ENCODE measurements around the gene STAMBPL1.
"Not testable (repeated sequence)": the region's sequence is repeated elsewhere in the genome, so short reads cannot be mapped to it uniquely, and the experiment has no call there.

STAMBPL1 gene

GRCh38 chr10:88835096-88835909, 44.7 kb upstream of the STAMBPL1 start:
- no peak for TF ChIP-seq EZH2phosphoT487 (IDR thresholded peaks at IDR 0.05; ENCODE audit: borderline replicate concordance, low read length)
- peak; percentile 80 for TF ChIP-seq CTCF (IDR thresholded peaks at IDR 0.05; ENCODE audit: low read depth, low read length, poor library complexity, severe bottlenecking)
- Histone ChIP-seq H3K4me2 (ENCODE audit: low read length) (no peak overlapping the region), H3K9me2 (replicated peaks; ENCODE audit: control insufficient read depth, low read length) (no peaks in the 10 kb centered on the region)

GRCh38 chr10:88835910-88836221, 44.2 kb upstream of the STAMBPL1 start:
- H3F3A ChIP-seq (ENCODE audit: control insufficient read depth, insufficient read depth): no peaks in the 10 kb centered on the region
- no peaks in the 10 kb centered on the region for H3K9me2 ChIP-seq (replicated peaks; ENCODE audit: control insufficient read depth, low read length)
- no peak overlapping the region for H3K4me2 ChIP-seq (ENCODE audit: low read length)
- no peaks in the 10 kb centered on the region for H3K9me3 ChIP-seq (ENCODE audit: control insufficient read depth, insufficient read depth, low read length)
- H3K27ac ChIP-seq (ENCODE audit: low read depth, low read length): no peak overlapping the region
- no peaks in the 10 kb centered on the region for H3K79me2 ChIP-seq (ENCODE audit: control insufficient read depth, low read length)
- no peak for TF ChIP-seq EZH2phosphoT487 (IDR thresholded peaks at IDR 0.05; ENCODE audit: borderline replicate concordance, low read length)
- no peak for TF ChIP-seq CTCF (IDR thresholded peaks at IDR 0.05; ENCODE audit: low read depth, low read length, poor library complexity, severe bottlenecking)
- H3K4me3 ChIP-seq (ENCODE audit: low read length): no peak overlapping the region
- H4K20me1 ChIP-seq (ENCODE audit: control insufficient read depth, insufficient read depth, low read depth, low read length): no peaks in the 10 kb centered on the region
- peaks cover 7% of the 10 kb centered on the region for H3K27me3 ChIP-seq (ENCODE audit: control insufficient read depth, low read length)
- peaks cover 10% of the 10 kb centered on the region; the same call in 1 of the 2 replicates for H3K4me1 ChIP-seq (ENCODE audit: control insufficient read depth, low read length)
- H3K36me3 ChIP-seq (ENCODE audit: control insufficient read depth, low read length): no peaks in the 10 kb centered on the region

More at GRCh38 chr10:88835096-88835909, 44.7 kb upstream of the STAMBPL1 start:
- Histone ChIP-seq H3F3A (ENCODE audit: control insufficient read depth, insufficient read depth) (no peaks in the 10 kb centered on the region), H3K4me1 (ENCODE audit: control insufficient read depth, low read length) (peaks cover 10% of the 10 kb centered on the region; the same call in 1 of the 2 replicates), H4K20me1 (ENCODE audit: control insufficient read depth, insufficient read depth, low read depth, low read length) (no peaks in the 10 kb centered on the region), H3K36me3 (ENCODE audit: control insufficient read depth, low read length) (no peaks in the 10 kb centered on the region), H3K27ac (ENCODE audit: low read depth, low read length) (no peak overlapping the region), H3K9me3 (ENCODE audit: control insufficient read depth, insufficient read depth, low read length) (no peaks in the 10 kb centered on the region), H3K27me3 (ENCODE audit: control insufficient read depth, low read length) (peaks cover 11% of the 10 kb centered on the region), H3K4me3 (ENCODE audit: low read length) (no peak overlapping the region), H3K79me2 (ENCODE audit: control insufficient read depth, low read length) (no peaks in the 10 kb centered on the region)

GRCh38 chr10:88837632-88838031, 42.4 kb upstream of the STAMBPL1 start:
- not testable (repeated sequence) for H3K79me2 ChIP-seq (ENCODE audit: control insufficient read depth, low read length); H3K4me2 ChIP-seq (ENCODE audit: low read length); H3K27me3 ChIP-seq (ENCODE audit: control insufficient read depth, low read length); H4K20me1 ChIP-seq (ENCODE audit: control insufficient read depth, insufficient read depth, low read depth, low read length); H3K36me3 ChIP-seq (ENCODE audit: control insufficient read depth, low read length); H3K9me2 ChIP-seq (replicated peaks; ENCODE audit: control insufficient read depth, low read length); H3K27ac ChIP-seq (ENCODE audit: low read depth, low read length); H3K4me3 ChIP-seq (ENCODE audit: low read length); H3K4me1 ChIP-seq (ENCODE audit: control insufficient read depth, low read length); H3K9me3 ChIP-seq (ENCODE audit: control insufficient read depth, insufficient read depth, low read length); H3F3A ChIP-seq (ENCODE audit: control insufficient read depth, insufficient read depth)

- Histone ChIP-seq H3K27me3 (ENCODE audit: control insufficient read depth, low read length) (peaks cover 2% of the 10 kb centered on the region; the same call in 1 of the 2 replicates), H4K20me1 (ENCODE audit: control insufficient read depth, insufficient read depth, low read depth, low read length) (no peaks in the 10 kb centered on the region), H3K9me3 (ENCODE audit: control insufficient read depth, insufficient read depth, low read length) (no peaks in the 10 kb centered on the region), H3K9me2 (replicated peaks; ENCODE audit: control insufficient read depth, low read length) (no peaks in the 10 kb centered on the region), H3K79me2 (ENCODE audit: control insufficient read depth, low read length) (no peaks in the 10 kb centered on the region), H3K27ac (ENCODE audit: low read depth, low read length) (no peak overlapping the region), H3K4me2 (ENCODE audit: low read length) (no peak overlapping the region), H3K4me1 (ENCODE audit: control insufficient read depth, low read length) (0 out of 2 replicates have a peak, but pooled peaks cover under 1% of the 10 kb centered on the region), H3K4me3 (ENCODE audit: low read length) (no peak overlapping the region), H3F3A (ENCODE audit: control insufficient read depth, insufficient read depth) (no peaks in the 10 kb centered on the region), H3K36me3 (ENCODE audit: control insufficient read depth, low read length) (no peaks in the 10 kb centered on the region)
- TF ChIP-seq EZH2phosphoT487 (IDR thresholded peaks at IDR 0.05; ENCODE audit: borderline replicate concordance, low read length): no peak
Measured at GRCh38 chr10:88838766-88839350, 41.2 kb upstream of the STAMBPL1 start.
